ENCODE measurements around the gene DUSP2.

DUSP2 gene

DNA sequence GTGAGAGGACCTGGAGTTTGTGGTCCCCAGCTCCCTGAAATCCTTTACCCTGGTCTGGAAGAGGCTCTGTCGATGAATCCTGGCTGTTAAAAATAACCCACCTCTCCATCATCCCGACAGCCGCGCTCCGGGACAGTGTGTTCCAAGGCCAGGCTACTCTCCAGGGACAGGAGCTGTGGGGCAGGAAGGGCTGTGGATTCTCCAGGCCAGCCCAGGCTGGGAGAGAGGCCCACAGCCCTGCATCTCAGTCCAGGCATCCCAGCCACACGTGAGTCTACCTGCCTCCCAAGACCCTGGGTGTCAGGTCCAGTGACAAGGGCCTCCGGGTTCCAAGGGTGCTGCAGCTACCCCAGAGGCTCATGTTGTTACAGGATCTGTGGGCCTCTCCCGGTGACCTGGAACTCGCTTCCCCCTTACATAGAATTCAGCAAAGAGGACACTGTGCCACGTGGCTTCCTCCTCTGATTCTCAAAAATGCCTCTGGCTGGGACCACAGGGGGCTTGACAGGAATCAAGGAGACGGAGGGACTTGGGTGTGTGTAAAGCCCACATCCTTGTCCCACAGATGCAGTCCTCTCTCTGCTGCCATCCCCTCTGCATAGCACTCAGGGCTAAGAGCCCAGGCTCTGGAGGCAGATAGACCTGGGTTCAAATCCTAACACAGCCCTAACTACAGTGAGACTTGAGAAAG is 46.2 kb downstream of the DUSP2 start:
- DNase-seq, result no peak

DNA sequence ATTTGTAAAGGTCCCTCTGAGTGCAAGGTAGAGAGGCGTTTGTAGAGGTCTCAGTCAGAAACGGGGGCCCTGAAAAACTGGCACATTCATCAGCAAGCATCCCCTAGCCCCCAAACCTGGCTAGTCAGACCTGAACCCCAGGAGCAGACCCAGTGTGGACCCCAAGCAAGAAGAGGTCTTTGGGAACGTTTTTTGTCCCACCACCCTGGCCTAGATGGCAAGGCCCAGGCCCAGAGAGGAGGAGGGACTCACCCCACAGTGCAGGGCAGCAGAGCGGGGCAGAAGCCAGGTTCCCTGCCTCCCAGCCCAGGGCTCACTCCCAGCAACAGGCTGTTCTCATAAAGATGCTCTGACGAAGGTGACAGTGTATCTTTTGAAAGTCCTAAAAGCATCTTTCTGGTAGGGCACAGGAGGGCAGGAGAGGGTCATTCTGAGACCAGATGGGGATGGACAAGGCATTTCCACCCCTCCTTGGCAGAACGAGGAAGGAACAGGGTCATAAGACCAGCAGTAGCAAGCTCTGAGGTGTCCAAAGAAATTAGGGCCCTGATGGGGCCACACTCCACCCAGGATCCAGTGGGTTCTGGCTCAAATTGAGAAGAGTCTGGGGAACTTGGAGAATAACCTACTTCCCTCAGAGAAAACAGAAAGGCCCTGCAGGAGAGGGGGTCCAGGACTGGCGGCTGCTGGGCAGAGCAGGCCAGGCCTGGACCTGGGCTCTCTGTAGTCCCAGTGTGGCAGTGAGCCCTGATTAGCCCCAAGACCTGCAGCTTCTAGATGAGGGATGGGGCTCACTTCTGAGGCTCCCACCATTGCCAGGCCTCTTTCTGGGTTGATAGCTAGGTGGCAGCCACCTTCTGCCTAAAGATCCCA is 47.1 kb downstream of the DUSP2 start:
- DNase-seq, result no peak

DNA sequence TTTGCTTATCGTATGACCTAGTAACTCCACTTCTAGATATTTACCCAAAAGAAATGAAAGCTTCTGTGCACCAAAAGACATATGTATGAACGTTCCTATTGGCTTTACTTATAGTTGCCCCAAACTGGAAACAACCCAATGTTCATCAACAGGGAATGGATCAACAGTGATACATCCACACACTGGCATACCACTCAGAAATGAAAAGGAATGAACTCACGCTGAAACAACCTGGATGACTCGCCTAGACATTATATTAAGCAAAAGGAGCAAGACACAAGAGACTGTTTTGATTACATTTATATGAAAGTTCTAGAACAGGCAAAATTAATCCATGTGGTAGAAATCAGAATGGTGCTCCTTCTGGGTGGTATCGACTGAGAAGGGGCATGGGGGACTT is 47.8 kb downstream of the DUSP2 start:
- no peak for DNase-seq

DNA sequence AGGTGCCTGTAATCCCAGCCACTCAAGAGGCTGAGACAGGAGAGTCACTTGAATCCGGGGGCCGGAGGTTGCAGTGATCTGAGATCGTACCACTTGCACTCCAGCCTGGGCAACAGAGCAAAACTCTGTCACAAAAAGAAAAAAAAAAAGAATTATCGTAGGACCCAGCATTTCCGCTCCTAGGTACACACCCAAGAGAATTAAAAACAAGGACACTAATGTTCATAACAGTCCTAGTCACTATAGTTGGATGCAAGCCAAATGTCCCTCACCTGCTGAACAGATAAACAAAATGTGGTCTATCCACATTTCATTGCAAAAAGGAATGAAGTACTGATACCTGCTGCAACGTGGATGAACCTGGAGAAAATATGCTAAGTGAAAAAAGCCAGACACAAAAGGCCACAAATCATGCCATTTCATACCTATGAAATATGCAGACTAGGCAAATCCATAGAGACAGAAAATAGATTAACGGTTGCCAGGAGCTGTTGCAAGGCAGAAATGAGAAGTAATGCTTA is 50.1 kb downstream of the DUSP2 start:
- peak; percentile 20 for DNase-seq

DNA sequence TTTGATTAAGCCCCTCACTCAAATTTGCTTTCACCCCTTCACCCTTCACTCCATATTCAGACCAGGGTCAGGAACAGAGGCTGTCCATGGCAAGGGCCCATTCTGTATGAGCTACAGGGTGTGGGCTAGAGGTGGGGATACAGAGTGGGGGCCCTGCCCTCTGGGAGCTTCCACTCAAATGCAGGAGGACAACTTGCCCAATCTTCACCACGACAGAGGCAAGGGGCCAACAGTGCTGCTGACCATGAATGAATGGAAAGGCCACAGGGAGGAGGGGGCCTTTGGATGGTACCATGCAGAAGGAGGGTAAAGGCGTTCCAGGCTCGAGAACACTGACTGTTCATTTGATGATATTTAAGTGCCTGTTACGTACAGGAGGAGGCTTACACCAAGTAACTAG is 51.7 kb downstream of the DUSP2 start:
- no peak for DNase-seq

All from NCI-H69 (cell line).